ENCODE data around the gene UBE2M.

Gene UBE2M

GRCh38 chr19:58521651-58522050, 36.8 kb downstream of the UBE2M start:
- no peak for DNase-seq
- TF ChIP-seq GATA1 (IDR thresholded peaks at IDR 0.05; ENCODE audit: low read depth, low read length) (no peak), POLR2A (IDR thresholded peaks at IDR 0.05; ENCODE audit: low read length) (no peak)

- TF ChIP-seq GATA1 (IDR thresholded peaks at IDR 0.05; ENCODE audit: low read depth, low read length) (no peak), POLR2A (IDR thresholded peaks at IDR 0.05; ENCODE audit: low read length) (no peak)
- DNase-seq = no peak
Measured at GRCh38 chr19:58520257-58520599, 38.2 kb downstream of the UBE2M start.

GRCh38 chr19:58519355-58520256, 38.8 kb downstream of the UBE2M start, which contains the start of gene ZBTB45:
TSS of gene ZBTB45 (minus strand) at chr19:58519810. CDS start at chr19:58517673, 2,137 bp downstream.
- TF ChIP-seq GATA1 (IDR thresholded peaks at IDR 0.05; ENCODE audit: low read depth, low read length) = no peak
- TF ChIP-seq POLR2A (IDR thresholded peaks at IDR 0.05; ENCODE audit: low read length) = peak; percentile 83
- DNase-seq = peak; percentile 97

- DNase-seq = peak; percentile 82 to 86
- TF ChIP-seq GATA1 (IDR thresholded peaks at IDR 0.05; ENCODE audit: low read depth, low read length) (no peak), POLR2A (IDR thresholded peaks at IDR 0.05; ENCODE audit: low read length) (no peak)
Measured at GRCh38 chr19:58519087-58519354, 39.4 kb downstream of the UBE2M start.

- no peak for TF ChIP-seq GATA1 (IDR thresholded peaks at IDR 0.05; ENCODE audit: low read depth, low read length)
- peak; percentile 15 for TF ChIP-seq POLR2A (IDR thresholded peaks at IDR 0.05; ENCODE audit: low read length)
- peak; percentile 62 to 65 for DNase-seq
Measured at GRCh38 chr19:58518256-58519086, 39.9 kb downstream of the UBE2M start.

- no peak for TF ChIP-seq GATA1 (IDR thresholded peaks at IDR 0.05; ENCODE audit: low read depth, low read length)
- no peak for TF ChIP-seq POLR2A (IDR thresholded peaks at IDR 0.05; ENCODE audit: low read length)
- no peak for DNase-seq
Measured at GRCh38 chr19:58516964-58517833, 41.2 kb downstream of the UBE2M start.

- DNase-seq = no peak
- TF ChIP-seq GATA1 (IDR thresholded peaks at IDR 0.05; ENCODE audit: low read depth, low read length) (no peak), POLR2A (IDR thresholded peaks at IDR 0.05; ENCODE audit: low read length) (no peak)
Measured at GRCh38 chr19:58516246-58516836, 42.1 kb downstream of the UBE2M start.

GRCh38 chr19:58515259-58515658, 43.2 kb downstream of the UBE2M start:
- TF ChIP-seq GATA1 (IDR thresholded peaks at IDR 0.05; ENCODE audit: low read depth, low read length) (no peak), POLR2A (IDR thresholded peaks at IDR 0.05; ENCODE audit: low read length) (no peak)
- no peak for DNase-seq

- TF ChIP-seq GATA1 (IDR thresholded peaks at IDR 0.05; ENCODE audit: low read depth, low read length) (no peak), POLR2A (IDR thresholded peaks at IDR 0.05; ENCODE audit: low read length) (no peak)
- DNase-seq = no peak
Measured at GRCh38 chr19:58514564-58515022, 43.8 kb downstream of the UBE2M start.

- DNase-seq = peak; percentile 96 to 97
- TF ChIP-seq GATA1 (IDR thresholded peaks at IDR 0.05; ENCODE audit: low read depth, low read length) (no peak), POLR2A (IDR thresholded peaks at IDR 0.05; ENCODE audit: low read length) (peak; percentile 70)
Measured at GRCh38 chr19:58513694-58514563, 44.5 kb downstream of the UBE2M start.

- TF ChIP-seq GATA1 (IDR thresholded peaks at IDR 0.05; ENCODE audit: low read depth, low read length) = no peak
- TF ChIP-seq POLR2A (IDR thresholded peaks at IDR 0.05; ENCODE audit: low read length) = no peak
- DNase-seq = no peak
Measured at GRCh38 chr19:58513213-58513693, 45.2 kb downstream of the UBE2M start.
